ENCODE measurements around the gene PIK3R6. TPM values are rescaled to one million over a fixed set of nuclear protein-coding genes. Genes with fewer than 3 reads are reported as not detected.

PIK3R6 gene
- total and polyA plus RNA-seq, 2 donors (not counting 1 experiment from before 2014, with no cell fraction given): 2.8 to 11.0 TPM

- ChIA-PET POLR2A (no interaction called here), CTCF (interaction anchor here (1.2 to 5.1 kb wide), 2 partner anchors 93 to 197 kb away, joined by 7 to 56 read pairs; no protein-coding TSS in a partner anchor)
- H3K4me1 Mint-ChIP-seq: peaks cover 27% of the 10 kb centered on the region
- no peaks in the 10 kb centered on the region for H3K9me3 Mint-ChIP-seq (ENCODE audit: insufficient read depth)
- Histone ChIP-seq H3K27me3 (replicated peaks in 1 of 4; ENCODE audit: control extremely low read depth in 1 of 4, control insufficient read depth in 3 of 4, insufficient read depth in 4 of 4, low read length in 3 of 4) (no peaks in the 10 kb centered on the region), H4K20me1 (ENCODE audit: control insufficient read depth, insufficient read depth, low read length, poor library complexity, severe bottlenecking) (no peaks in the 10 kb centered on the region), H3K9ac (ENCODE audit: low read length) (no peak overlapping the region), H3K4me3 (ENCODE audit: control extremely low read depth in 1 of 5, extremely low read depth in 1 of 5, insufficient read depth in 1 of 5, low read depth in 2 of 5, low read length in 4 of 5) (no peak overlapping the region), H3K9me3 (ENCODE audit: control extremely low read depth in 1 of 3, control insufficient read depth in 2 of 3, insufficient read depth in 1 of 3, low read length in 2 of 3) (no peaks in the 10 kb centered on the region), H3K4me1 (ENCODE audit: control insufficient read depth in 2 of 2, insufficient read depth in 2 of 2, low read length in 2 of 2) (peaks cover 16 to 23% of the 10 kb centered on the region in 2 donors), H3K36me3 (replicated peaks in 1 of 2; ENCODE audit: control extremely low read depth in 1 of 2, control insufficient read depth in 1 of 2, extremely low read depth in 1 of 2, insufficient read depth in 2 of 2, low read length in 1 of 2) (no peaks in the 10 kb centered on the region), H2AFZ (ENCODE audit: insufficient read depth, low read depth, low read length, poor library complexity, severe bottlenecking) (no peak overlapping the region), H3K27ac (ENCODE audit: low read length in 2 of 2) (no peak overlapping the region), H3K4me2 (replicated peaks; ENCODE audit: low read depth, low read length, poor library complexity, severe bottlenecking) (no peak overlapping the region), H3K79me2 (ENCODE audit: control insufficient read depth, insufficient read depth, low read length) (no peaks in the 10 kb centered on the region)
- no peak for TF ChIP-seq CTCF (IDR thresholded peaks at IDR 0.05)
- no peak for TF ChIP-seq EZH2 (IDR thresholded peaks at IDR 0.05; ENCODE audit: borderline replicate concordance, insufficient read depth, low read depth, low read length, poor library complexity, severe bottlenecking)
- H3K4me3 Mint-ChIP-seq: no peak overlapping the region
- intact Hi-C loops (cut with micrococcal nuclease): no loop called here
- no peak for ATAC-seq (ENCODE audit: low read depth)
- H3K27me3 Mint-ChIP-seq: no peaks in the 10 kb centered on the region
- no peak overlapping the region for H3K27ac Mint-ChIP-seq
- 95% methylated on average over 5 of the region's 6 CpGs for WGBS (ENCODE audit: insufficient coverage)
- DNase-seq: no peak
Observed at GRCh38 chr17:8801135-8801840, 66.2 kb downstream of the PIK3R6 start.

GRCh38 chr17:8800656-8801055 lies 66.8 kb downstream of the PIK3R6 start:
- WGBS (ENCODE audit: insufficient coverage): no CpG with 5 or more reads among the region's 2 CpGs
- Histone ChIP-seq H3K4me2 (replicated peaks; ENCODE audit: low read depth, low read length, poor library complexity, severe bottlenecking) (no peak overlapping the region), H3K4me3 (ENCODE audit: control extremely low read depth in 1 of 5, extremely low read depth in 1 of 5, insufficient read depth in 1 of 5, low read depth in 2 of 5, low read length in 4 of 5) (no peak overlapping the region), H3K27me3 (replicated peaks in 1 of 4; ENCODE audit: control extremely low read depth in 1 of 4, control insufficient read depth in 3 of 4, insufficient read depth in 4 of 4, low read length in 3 of 4) (no peaks in the 10 kb centered on the region), H3K36me3 (replicated peaks in 1 of 2; ENCODE audit: control extremely low read depth in 1 of 2, control insufficient read depth in 1 of 2, extremely low read depth in 1 of 2, insufficient read depth in 2 of 2, low read length in 1 of 2) (no peaks in the 10 kb centered on the region), H3K27ac (ENCODE audit: low read length in 2 of 2) (no peak overlapping the region), H3K9me3 (ENCODE audit: control extremely low read depth in 1 of 3, control insufficient read depth in 2 of 3, insufficient read depth in 1 of 3, low read length in 2 of 3) (no peaks in the 10 kb centered on the region), H3K4me1 (ENCODE audit: control insufficient read depth in 2 of 2, insufficient read depth in 2 of 2, low read length in 2 of 2) (peaks cover 10 to 17% of the 10 kb centered on the region in 2 donors), H3K9ac (ENCODE audit: low read length) (no peak overlapping the region), H4K20me1 (ENCODE audit: control insufficient read depth, insufficient read depth, low read length, poor library complexity, severe bottlenecking) (no peaks in the 10 kb centered on the region), H2AFZ (ENCODE audit: insufficient read depth, low read depth, low read length, poor library complexity, severe bottlenecking) (no peak overlapping the region), H3K79me2 (ENCODE audit: control insufficient read depth, insufficient read depth, low read length) (no peaks in the 10 kb centered on the region)
- Mint-ChIP-seq H3K4me3 (no peak overlapping the region), H3K9me3 (ENCODE audit: insufficient read depth) (no peaks in the 10 kb centered on the region), H3K4me1 (peaks cover 21% of the 10 kb centered on the region), H3K27me3 (no peaks in the 10 kb centered on the region), H3K27ac (no peak overlapping the region)
- DNase-seq (no peak), ATAC-seq (ENCODE audit: low read depth) (no peak)
- CTCF ChIA-PET: interaction anchor here (0.7 to 5.1 kb wide), 5 partner anchors 12 to 206 kb away, joined by 3 to 56 read pairs (median 4); no protein-coding TSS in a partner anchor
- POLR2A ChIA-PET: no interaction called here
- intact Hi-C loops (cut with micrococcal nuclease): no loop called here
- TF ChIP-seq CTCF (IDR thresholded peaks at IDR 0.05) (no peak), EZH2 (IDR thresholded peaks at IDR 0.05; ENCODE audit: borderline replicate concordance, insufficient read depth, low read depth, low read length, poor library complexity, severe bottlenecking) (no peak)

Data from B cell (primary cell).